Kidney capillary endothelial cell (primary cell): ENCODE measurements around the gene EFCAB5.
"Not testable (repeated sequence)": the region's sequence is repeated elsewhere in the genome, so short reads cannot be mapped to it uniquely, and the experiment has no call there.

Experiments used
- DNase-seq: peaks from one replicate; pipeline ENCODE4 v3.0.0-alpha.2; 2018; ENCODE audit warnings: low spot score

Gene EFCAB5

GRCh38 chr17:30095507-30096244 lies 154.2 kb downstream of the EFCAB5 start:
- peak; percentile 55 for DNase-seq

GRCh38 chr17:30101686-30102390 lies 160.4 kb downstream of the EFCAB5 start:
- no peak for DNase-seq

- DNase-seq, result no peak
Measured at GRCh38 chr17:30103921-30104320, 162.5 kb downstream of the EFCAB5 start.

- DNase-seq, result peak; percentile 84
Measured at GRCh38 chr17:30104575-30105339, 163.3 kb downstream of the EFCAB5 start.

- DNase-seq, result no peak
Measured at GRCh38 chr17:30112794-30113193, 171.4 kb downstream of the EFCAB5 start.

- DNase-seq, result no peak
Measured at GRCh38 chr17:30113213-30113612, 171.8 kb downstream of the EFCAB5 start.

GRCh38 chr17:30116345-30116660 lies 174.9 kb downstream of the EFCAB5 start:
- DNase-seq, result no peak

GRCh38 chr17:30116661-30117551 lies 175.5 kb downstream of the EFCAB5 start, which contains the start of gene NSRP1:
Gene NSRP1 (plus strand): TSS chr17:30116816. CDS start chr17:30116844, 28 bp downstream.
- peak; percentile 90 for DNase-seq

GRCh38 chr17:30117675-30118081 lies 176.2 kb downstream of the EFCAB5 start:
- no peak for DNase-seq

- not testable (repeated sequence) for DNase-seq
Measured at GRCh38 chr17:30118635-30119034, 177.2 kb downstream of the EFCAB5 start.

- DNase-seq, result no peak
Measured at GRCh38 chr17:30124273-30124796, 182.9 kb downstream of the EFCAB5 start.

GRCh38 chr17:30130121-30130520 lies 188.7 kb downstream of the EFCAB5 start:
- DNase-seq, result no peak

- DNase-seq, result no peak
Measured at GRCh38 chr17:30132615-30133014, 191.2 kb downstream of the EFCAB5 start.

- no peak for DNase-seq
Measured at GRCh38 chr17:30133197-30133596, 191.8 kb downstream of the EFCAB5 start.

- no peak for DNase-seq
Measured at GRCh38 chr17:30134551-30134950, 193.1 kb downstream of the EFCAB5 start.

- DNase-seq, result no peak
Measured at GRCh38 chr17:30137158-30137557, 195.7 kb downstream of the EFCAB5 start.

- not testable (repeated sequence) for DNase-seq
Measured at GRCh38 chr17:30147860-30148259, 206.4 kb downstream of the EFCAB5 start.

- no peak for DNase-seq
Measured at GRCh38 chr17:30148376-30148775, 206.9 kb downstream of the EFCAB5 start.

GRCh38 chr17:30151471-30151870 lies 210.0 kb downstream of the EFCAB5 start:
- no peak for DNase-seq

GRCh38 chr17:30153463-30153862 lies 212.0 kb downstream of the EFCAB5 start:
- DNase-seq, result no peak

- DNase-seq, result no peak
Measured at GRCh38 chr17:30155389-30155788, 214.0 kb downstream of the EFCAB5 start.
